HepG2 (cell line): ENCODE results near the gene ANKRD17. TPM values are rescaled to one million over a fixed set of nuclear protein-coding genes. Genes with fewer than 3 reads are reported as not detected.

Experiments
- ARNT2 ChIP-seq: sonication (generic); formaldehyde crosslinking; IDR thresholded peaks from 2 replicates; pipeline ENCODE4 v1.8.0; 2022; ENCODE audit warnings: mild to moderate bottlenecking, low read depth, missing genetic modification reagents, moderate library complexity
- ASH2L ChIP-seq: fragments of 300-600, 200-600 bp; sonication (generic); IDR thresholded peaks from 2 replicates; pipeline ENCODE4 v1.7.0; 2017; ENCODE audit warnings: low read depth, mild to moderate bottlenecking, moderate library complexity, mixed read lengths, low read length; ENCODE audit not compliant: insufficient read length
- ATF2 ChIP-seq: sonication (generic); formaldehyde crosslinking; IDR thresholded peaks from 2 replicates; pipeline ENCODE4 v1.4.0; 2020; ENCODE audit warnings: missing genetic modification reagents
- BRCA1 ChIP-seq: sonication (generic); formaldehyde crosslinking; IDR thresholded peaks from 2 replicates; pipeline ENCODE4 v1.4.0; 2020; ENCODE audit warnings: missing genetic modification reagents
- MATR3 ChIP-seq: sonication (generic); formaldehyde crosslinking; IDR thresholded peaks from 2 replicates; pipeline ENCODE4 v1.4.0; 2020; ENCODE audit warnings: missing genetic modification reagents
- MXD3 ChIP-seq: IDR thresholded peaks from 2 replicates; pipeline ENCODE4 v1.6.1; 2016; ENCODE audit warnings: mild to moderate bottlenecking, missing biosample characterization, missing genetic modification reagents
- PAXIP1 ChIP-seq: sonication (generic); formaldehyde crosslinking; conservative IDR thresholded peaks from 2 replicates; pipeline ENCODE4 v1.4.0; 2020; ENCODE audit warnings: mild to moderate bottlenecking, missing genetic modification reagents, moderate library complexity
- RFX1 ChIP-seq: fragments of 450-650 bp; IDR thresholded peaks from 2 replicates; pipeline ENCODE4 v1.6.1; 2017
- SIN3B ChIP-seq: fragments of 150-350 bp; IDR thresholded peaks from 2 replicates; pipeline ENCODE4 v1.6.1; 2014; ENCODE audit warnings: low read length
- TCF12 ChIP-seq, 2 experiments: fragments of 450-650 bp in 1 of 2; sonication (generic) in 1 of 2; formaldehyde crosslinking in 1 of 2; IDR thresholded peaks; 2 replicates each; pipeline versions ENCODE4 v1.6.1 to v1.8.0; 2017 to 2022; ENCODE audit warnings: antibody characterized with exemption in 1 of 2, mild to moderate bottlenecking in 1 of 2, missing genetic modification reagents in 1 of 2, moderate library complexity in 1 of 2
- TRAFD1 ChIP-seq: sonication (generic); formaldehyde crosslinking; IDR thresholded peaks from 2 replicates; pipeline ENCODE4 v1.5.1; 2020; ENCODE audit warnings: missing genetic modification reagents, mild to moderate bottlenecking, borderline replicate concordance
- ZBTB8A ChIP-seq: sonication (generic); formaldehyde crosslinking; IDR thresholded peaks from 2 replicates; pipeline ENCODE4 v1.4.0; 2020; ENCODE audit warnings: mild to moderate bottlenecking, low read depth, missing genetic modification reagents, borderline replicate concordance
- ZNF460 ChIP-seq: sonication (generic); formaldehyde crosslinking; IDR thresholded peaks from 2 replicates; pipeline ENCODE4 v1.5.1; 2020; ENCODE audit warnings: missing genetic modification reagents, mild to moderate bottlenecking, borderline replicate concordance
- ZNF503 ChIP-seq: sonication (generic); formaldehyde crosslinking; IDR thresholded peaks from 2 replicates; pipeline ENCODE4 v1.4.0; 2020; ENCODE audit warnings: missing genetic modification reagents
- ZNF570 ChIP-seq: sonication (generic); formaldehyde crosslinking; IDR thresholded peaks from 2 replicates; pipeline ENCODE4 v1.4.0; 2020; ENCODE audit warnings: mild to moderate bottlenecking, missing genetic modification reagents, borderline replicate concordance
- polyA plus RNA-seq, 8 experiments: library from polyadenylated mRNA; depleted of rRNA in 3 of 8; stranded (reverse) in 7 of 8; unstranded in 1 of 8; fragments of >200 nt; fragmentation: Illumina TruSeq in 4 of 8; extraction: Trizol in 4 of 8; gene quantifications; 2 replicates each; pipeline versions ENCODE4 v1.2.1 to v1.2.3, GENCODE V29; 2011 to 2016; ENCODE audit warnings: low read depth in 4 of 8, missing spikeins in 1 of 8, mixed read lengths in 1 of 8; ENCODE audit not compliant: insufficient read depth in 1 of 8
- total RNA-seq, 5 experiments: library from RNA; depleted of rRNA; stranded (reverse); fragments of >200 nt; fragmentation: Illumina TruSeq; extraction: Trizol; gene quantifications; 2 replicates each; pipeline ENCODE4 v1.2.3, GENCODE V29; 2016; ENCODE audit warnings: low read depth in 1 of 5

Gene ANKRD17
- total and polyA plus RNA-seq, 2 of the 13 experiments (the other 11 are each of a cell fraction or from before 2014, with no cell fraction given) = 55.7 to 61.1 TPM

GRCh38 chr4:73258686-73259570, at the start of gene ANKRD17 (continued):
- peak; percentile 47 for TF ChIP-seq PAXIP1 (CRISPR knock-in tag)
- peak; percentile 88 for TF ChIP-seq MXD3 (CRISPR knock-in tag)
- TF ChIP-seq TCF12 (IDR thresholded peaks at IDR 0.05) = no peak
- no peak for TF ChIP-seq TCF12 (CRISPR knock-in tag; IDR thresholded peaks at IDR 0.05)
- no peak for TF ChIP-seq RFX1
- TF ChIP-seq BRCA1 = no peak
- TF ChIP-seq ARNT2 (CRISPR knock-in tag) = peak; percentile 87
- peak; percentile 73; the same call in 1 of the 2 replicates for TF ChIP-seq SIN3B
- no peak; the same call in 1 of the 2 replicates for TF ChIP-seq ZNF460 (CRISPR knock-in tag)
- no peak for TF ChIP-seq TRAFD1
- TF ChIP-seq ZBTB8A (CRISPR knock-in tag) = no peak
- no peak for TF ChIP-seq ZNF570
- no peak for TF ChIP-seq MATR3
- TF ChIP-seq ASH2L = peak; percentile 91
- no peak; the same call in 1 of the 2 replicates for TF ChIP-seq ATF2 (CRISPR knock-in tag)
- peak; percentile 70 for TF ChIP-seq ZNF503
